HG03469 (cell line): ENCODE results near the gene ADAM21.
"Not testable (repeated sequence)": the region's sequence is repeated elsewhere in the genome, so short reads cannot be mapped to it uniquely, and the experiment has no call there.

ENCODE experiments used
- ATAC-seq: cut with Tn5 transposase; IDR thresholded peaks from one replicate; pipeline ENCODE4 v1.9.1; 2021; ENCODE audit warnings: mild to moderate bottlenecking, moderate library complexity, moderate number of reproducible peaks; ENCODE audit not compliant: unreplicated experiment

Gene ADAM21

GRCh38 chr14:70475459-70475858, 23.5 kb downstream of the ADAM21 start:
- ATAC-seq, result not testable (repeated sequence)

- ATAC-seq, result not testable (repeated sequence)
Measured at GRCh38 chr14:70477356-70478105, 25.6 kb downstream of the ADAM21 start.

- no peak for ATAC-seq
Measured at GRCh38 chr14:70489579-70490200, 37.7 kb downstream of the ADAM21 start.

GRCh38 chr14:70498191-70498590, 46.2 kb downstream of the ADAM21 start:
- ATAC-seq, result no peak
